Heart left ventricle (tissue), 13 donors: Measurements from ENCODE around the gene GEN1.

Source experiments
- POLR2A ChIP-seq, 2 donors: fragments of 450-650 bp; IDR thresholded peaks; one replicate each; pipeline ENCODE4 v1.6.1; 2017; ENCODE audit warnings: antibody characterized with exemption in 2 of 2, mild to moderate bottlenecking in 2 of 2, moderate library complexity in 2 of 2
- TF ChIP-seq, protein P1 (sequence below), 12 donors: fragments of 200-600 bp; sonication (generic) in 4 of 12; IDR thresholded peaks; one replicate each; pipeline versions ENCODE4 v1.5.0 to v1.8.0; 2018 to 2022; ENCODE audit warnings: antibody characterized with exemption in 12 of 12, mild to moderate bottlenecking in 5 of 12
- donor health status: ischemic (EF 13 %, LVEDD 7.1; RV severe dilation, severe dysfunction).
- donor health status: DM: no; HTN: yes; CAD: no.
- donor health status: DM: no; HTN: no; CAD: no.
- donor health status: ischemic (EF 25% LVEDD 6.9; RV normal size, moderate dysfunction).
- donor health status: ischemic (EF 25% LVEDD 5.7; RV mildly dilated, moderate dysfunction).
- donor health status: ischemic (EF 35%, LVEDD 5.7; RV mildly dilated, moderate dysfunction).
- donor health status: nonischemic (EF 11% LVEDD 7.7; RV severe dilation, severe dysfunction).
- donor health status: DM: yes; HTN: yes; CAD: no.
- donor health status: PGD.
- donor health status: ischemic (EF 29% LVEDD 5.4; RV normal size, mild dysfunction).
- donor health status: nonischemic (EF 23%, LVEDD 6.1; RV moderate dilation, normal function).

DNA sequence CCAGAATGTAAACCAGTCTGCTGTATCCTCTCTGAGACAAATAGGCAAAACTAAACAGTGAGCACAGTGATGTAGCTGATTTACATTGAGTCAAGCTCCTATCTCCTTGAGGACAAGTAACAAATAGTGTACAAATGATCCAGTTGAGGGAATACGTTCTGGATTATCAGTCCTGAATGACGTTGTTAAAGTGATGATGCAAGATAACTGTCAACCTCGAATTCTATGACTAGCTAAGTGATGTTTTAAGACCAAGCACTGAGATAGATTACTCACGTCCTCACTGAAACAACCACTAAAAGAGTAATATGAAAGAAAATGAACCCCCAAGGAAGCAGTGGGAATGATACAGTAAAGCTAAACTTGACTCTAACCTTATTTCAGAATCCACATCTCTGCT, 47.1 kb upstream of the GEN1 start:
- TF ChIP-seq, protein P1, sequence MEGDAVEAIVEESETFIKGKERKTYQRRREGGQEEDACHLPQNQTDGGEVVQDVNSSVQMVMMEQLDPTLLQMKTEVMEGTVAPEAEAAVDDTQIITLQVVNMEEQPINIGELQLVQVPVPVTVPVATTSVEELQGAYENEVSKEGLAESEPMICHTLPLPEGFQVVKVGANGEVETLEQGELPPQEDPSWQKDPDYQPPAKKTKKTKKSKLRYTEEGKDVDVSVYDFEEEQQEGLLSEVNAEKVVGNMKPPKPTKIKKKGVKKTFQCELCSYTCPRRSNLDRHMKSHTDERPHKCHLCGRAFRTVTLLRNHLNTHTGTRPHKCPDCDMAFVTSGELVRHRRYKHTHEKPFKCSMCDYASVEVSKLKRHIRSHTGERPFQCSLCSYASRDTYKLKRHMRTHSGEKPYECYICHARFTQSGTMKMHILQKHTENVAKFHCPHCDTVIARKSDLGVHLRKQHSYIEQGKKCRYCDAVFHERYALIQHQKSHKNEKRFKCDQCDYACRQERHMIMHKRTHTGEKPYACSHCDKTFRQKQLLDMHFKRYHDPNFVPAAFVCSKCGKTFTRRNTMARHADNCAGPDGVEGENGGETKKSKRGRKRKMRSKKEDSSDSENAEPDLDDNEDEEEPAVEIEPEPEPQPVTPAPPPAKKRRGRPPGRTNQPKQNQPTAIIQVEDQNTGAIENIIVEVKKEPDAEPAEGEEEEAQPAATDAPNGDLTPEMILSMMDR (IDR thresholded peaks at IDR 0.05) = no peak
- no peak for TF ChIP-seq POLR2A (IDR thresholded peaks at IDR 0.05)
